Measurements from ENCODE around the gene EPOP.
"Not testable (repeated sequence)": the region's sequence is repeated elsewhere in the genome, so short reads cannot be mapped to it uniquely, and the experiment has no call there.

Gene EPOP

GRCh38 chr17:38673707-38674013, 1.1 kb downstream of the EPOP start:
- no peak for DNase-seq

GRCh38 chr17:38672788-38673706, 1.7 kb downstream of the EPOP start:
- no peak for DNase-seq

DNA sequence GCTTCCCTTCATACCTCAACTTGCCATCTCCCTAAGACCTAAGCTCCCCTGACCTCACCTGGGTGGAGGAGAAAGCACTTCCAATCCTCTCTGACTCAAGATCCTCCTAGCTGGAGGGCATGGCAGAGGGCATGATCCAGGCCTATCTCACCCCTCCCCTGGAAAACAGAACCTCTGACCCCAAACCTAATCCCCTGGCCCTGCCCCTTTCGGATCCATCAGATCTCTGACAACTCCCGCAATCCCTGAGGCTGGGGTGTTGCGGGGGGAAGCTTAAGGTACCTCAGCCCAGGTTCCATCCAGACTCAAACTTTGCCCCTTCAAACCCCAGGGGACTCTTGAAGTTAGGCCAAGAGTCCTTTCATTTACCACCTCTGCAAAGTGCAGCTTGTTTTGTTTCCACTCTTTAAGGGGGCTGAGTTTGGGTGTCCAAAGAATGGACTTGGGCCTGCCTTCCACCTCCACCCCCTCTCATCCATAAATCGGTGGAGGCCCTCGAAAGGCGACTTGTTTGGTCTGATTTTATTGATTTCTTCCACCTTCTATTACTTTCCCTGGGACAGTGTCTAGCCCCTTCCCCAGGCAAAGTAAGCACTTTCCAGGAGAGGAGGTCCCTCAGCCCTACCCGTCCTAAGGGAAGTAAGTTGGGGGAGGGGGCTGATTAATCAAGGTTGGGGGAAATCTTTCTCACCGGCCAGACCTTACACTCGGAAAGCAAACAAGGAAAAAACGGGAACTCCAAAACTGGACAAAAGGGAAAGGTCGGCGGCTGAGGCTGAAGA, 2.6 kb downstream of the EPOP start:
- DNase-seq: no peak

- no peak for DNase-seq
Observed at GRCh38 chr17:38669520-38669919, 5.2 kb downstream of the EPOP start.

GRCh38 chr17:38667787-38668122, 7.0 kb downstream of the EPOP start:
- DNase-seq: no peak

DNA sequence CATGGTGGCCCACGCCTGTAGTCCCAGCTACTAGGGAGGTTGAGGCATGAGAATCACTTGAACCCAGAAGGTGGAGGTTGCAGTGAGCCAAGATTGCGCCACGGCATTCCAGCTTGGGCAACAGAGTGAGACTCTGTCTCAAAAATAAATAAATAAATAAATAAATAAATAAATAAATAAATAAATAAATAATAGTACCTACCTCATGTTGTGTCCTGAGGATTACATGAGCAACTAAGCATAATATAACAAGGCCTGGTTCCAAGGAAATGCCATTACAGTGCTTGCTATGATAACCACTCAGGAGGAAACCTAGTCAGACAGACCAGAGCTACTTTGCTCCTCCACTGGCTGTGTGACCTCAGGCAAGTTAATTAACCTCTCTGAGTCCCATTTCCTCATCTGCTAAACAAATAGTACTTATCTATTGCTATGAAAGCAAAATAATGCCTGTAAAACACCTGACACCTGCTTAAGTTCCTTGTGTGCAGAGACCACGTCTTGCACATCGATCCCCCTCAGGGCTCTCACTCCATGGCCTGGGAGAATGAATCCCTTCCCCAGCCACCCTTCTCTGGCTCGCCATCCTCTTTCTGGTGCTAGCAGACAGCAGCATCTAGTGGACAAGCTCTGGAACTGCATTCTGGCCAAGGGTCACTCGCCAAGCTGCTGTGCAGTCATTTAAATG, 7.5 kb downstream of the EPOP start:
- peak; percentile 63 for DNase-seq

- no peak for DNase-seq
Observed at GRCh38 chr17:38663964-38664644, 10.7 kb downstream of the EPOP start.

DNA sequence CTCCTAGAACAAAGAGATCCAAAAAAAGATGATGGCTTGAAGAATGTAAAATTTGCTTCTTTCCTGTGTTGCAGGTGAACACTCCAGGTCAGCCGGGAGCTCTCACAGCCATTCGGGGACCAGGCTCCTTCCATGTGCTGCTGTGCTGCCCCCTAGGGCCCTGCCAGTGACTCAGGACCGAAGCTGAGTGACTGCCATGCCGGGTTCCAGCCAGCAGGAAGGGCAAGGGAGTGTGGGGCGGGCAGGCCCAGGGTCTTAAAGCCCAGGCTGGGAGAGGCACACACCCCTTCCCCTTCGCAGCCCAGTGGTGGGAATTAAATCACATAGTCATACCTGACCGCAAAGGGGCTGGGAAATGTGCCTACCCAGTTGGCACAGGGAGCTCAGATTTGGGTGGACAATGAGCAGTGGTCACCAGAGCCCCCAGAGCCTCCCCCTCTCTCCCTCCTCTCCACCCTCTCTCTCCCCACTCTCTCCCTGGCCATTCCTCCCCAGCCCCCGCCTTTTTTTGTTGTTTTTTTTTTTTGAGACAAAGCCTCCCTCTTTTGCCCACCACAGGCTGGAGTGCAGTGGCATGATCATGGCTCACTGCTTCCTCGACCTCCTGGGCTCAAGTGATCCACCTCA, 11.5 kb downstream of the EPOP start:
- peak; percentile 72 for DNase-seq

DNA sequence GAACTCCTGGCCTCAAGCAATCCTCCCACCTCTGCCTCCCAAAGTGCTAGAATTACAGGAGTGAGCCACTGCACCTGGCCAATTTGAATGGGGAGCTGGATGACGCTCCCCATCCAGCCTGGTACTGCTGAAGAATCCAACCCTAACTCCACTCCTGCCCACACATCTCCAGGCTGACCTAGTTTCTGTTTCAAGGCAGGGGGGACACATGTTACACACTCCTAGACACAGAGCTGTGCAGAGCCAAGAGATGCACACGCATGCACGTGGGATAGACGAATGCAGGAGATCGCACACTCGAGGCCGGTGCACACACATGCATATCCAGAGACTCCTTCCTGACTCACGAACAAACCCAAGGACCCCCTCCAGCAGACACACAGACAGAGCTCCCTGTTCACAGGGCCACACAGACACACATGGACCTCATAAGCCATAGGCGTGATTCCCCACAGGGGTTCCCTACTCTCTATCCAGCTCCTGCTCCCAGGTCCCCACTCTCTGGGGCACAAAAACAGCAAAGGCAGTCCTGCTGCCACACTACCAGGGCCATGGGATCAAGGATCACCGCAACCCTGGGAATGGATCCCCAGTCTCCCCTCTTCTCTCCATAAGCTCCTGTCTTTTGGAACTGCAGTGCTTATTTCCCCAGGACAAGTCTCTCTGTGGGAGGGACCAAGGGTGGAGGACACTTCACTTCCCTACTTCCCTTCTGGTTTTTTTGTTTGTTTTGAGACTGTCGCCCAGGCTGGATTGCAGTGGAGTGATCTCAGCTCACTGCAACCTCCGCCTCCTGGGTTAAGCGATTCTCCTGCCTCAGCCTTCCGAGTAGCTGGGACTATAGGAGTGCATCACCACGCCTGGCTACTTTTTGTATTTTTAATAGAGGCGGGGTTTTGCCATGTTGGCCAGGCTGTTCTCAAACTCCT, 14.4 kb downstream of the EPOP start:
- no peak for DNase-seq

DNA sequence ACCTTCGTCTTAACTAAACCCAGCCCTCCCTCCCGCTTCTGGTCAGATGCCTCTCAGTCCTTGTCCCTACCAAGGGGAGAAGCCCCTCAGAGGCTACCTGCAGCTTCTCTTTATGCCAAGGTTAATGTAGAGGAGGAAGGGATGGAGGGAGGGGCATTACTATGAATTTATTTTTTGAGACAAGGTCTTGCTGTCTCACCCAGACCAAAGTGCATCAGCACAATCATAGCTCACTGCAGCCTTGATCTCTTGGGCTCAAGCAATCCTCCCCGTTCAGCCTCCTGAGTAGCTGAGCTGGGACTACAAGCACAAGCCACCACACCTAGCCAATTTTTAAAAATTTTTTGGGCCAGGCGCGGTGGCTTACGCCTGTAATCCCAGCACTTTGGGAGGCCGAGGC, 15.3 kb downstream of the EPOP start:
- DNase-seq: no peak

DNA sequence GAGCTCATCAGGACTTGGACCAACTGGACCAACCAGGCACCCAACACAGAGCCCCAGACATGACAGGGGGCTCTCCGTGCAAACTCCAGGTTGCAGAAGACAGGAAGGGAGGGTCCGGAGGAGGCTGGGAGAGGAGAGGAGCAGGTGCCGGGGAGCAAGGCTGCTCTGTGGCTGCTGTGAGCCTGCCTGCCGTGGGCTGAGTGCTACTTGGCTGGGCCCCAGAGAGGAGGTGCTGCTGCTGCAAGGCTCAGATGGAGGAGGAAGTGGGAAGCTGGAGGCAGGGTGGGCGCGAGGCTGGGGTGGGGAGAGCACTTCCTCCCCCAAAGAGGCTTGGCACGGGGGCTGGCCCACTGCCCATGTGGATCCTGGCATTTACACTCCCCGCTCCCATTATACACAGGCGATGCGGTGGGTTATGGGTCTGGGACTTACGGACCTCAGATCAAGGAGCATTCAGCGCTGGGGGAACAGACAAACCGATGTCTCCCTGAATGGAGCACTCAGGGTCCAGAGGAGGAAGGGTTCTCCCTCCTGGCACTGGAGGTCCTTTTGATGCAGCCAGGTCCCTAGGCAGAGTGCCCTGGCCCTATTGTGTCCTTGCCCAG, 15.9 kb downstream of the EPOP start:
- DNase-seq: no peak

DNA sequence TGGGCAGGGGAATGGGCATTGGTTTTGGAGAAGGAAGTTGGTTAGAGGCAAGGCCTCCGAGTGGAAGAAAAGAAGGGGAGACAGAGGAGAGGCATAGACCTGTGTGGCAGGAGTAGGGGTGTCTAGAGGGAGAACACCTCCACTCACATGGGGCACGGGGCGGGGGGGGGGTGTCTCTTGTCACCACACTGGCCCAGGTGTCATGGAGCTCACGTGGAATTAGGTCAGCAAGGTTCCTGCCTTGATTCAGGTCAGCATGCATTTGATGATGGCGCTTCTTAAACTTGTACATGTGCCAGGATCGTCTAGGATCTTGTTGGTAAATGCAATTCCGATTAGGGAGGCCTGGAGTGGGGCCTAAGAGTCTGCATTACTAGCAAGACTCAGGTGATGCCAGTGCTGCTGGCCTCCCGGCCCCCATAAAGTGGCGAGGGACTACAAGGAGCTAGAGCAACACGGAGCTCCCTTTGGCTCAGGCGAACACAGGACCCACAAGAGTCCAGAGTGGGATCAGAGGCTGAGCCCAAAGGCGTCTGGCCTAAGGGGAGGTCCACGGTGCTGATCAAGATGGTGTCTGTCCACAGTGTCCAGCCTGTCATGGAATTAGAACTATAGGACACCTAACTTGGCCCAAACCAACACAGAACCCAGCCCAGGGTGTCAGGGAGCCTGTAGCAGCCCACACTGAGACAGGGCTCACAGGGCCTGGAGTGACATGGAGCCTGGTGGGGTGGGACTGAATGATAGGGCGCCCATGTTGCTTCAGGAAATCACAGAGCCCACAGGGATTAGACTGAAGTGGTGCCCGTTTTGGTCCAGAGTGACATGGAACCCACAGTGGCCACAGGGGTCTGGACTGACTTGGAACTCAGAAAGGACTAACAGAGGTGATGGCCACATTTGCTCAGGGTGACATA, 16.7 kb downstream of the EPOP start:
- DNase-seq: no peak

DNA sequence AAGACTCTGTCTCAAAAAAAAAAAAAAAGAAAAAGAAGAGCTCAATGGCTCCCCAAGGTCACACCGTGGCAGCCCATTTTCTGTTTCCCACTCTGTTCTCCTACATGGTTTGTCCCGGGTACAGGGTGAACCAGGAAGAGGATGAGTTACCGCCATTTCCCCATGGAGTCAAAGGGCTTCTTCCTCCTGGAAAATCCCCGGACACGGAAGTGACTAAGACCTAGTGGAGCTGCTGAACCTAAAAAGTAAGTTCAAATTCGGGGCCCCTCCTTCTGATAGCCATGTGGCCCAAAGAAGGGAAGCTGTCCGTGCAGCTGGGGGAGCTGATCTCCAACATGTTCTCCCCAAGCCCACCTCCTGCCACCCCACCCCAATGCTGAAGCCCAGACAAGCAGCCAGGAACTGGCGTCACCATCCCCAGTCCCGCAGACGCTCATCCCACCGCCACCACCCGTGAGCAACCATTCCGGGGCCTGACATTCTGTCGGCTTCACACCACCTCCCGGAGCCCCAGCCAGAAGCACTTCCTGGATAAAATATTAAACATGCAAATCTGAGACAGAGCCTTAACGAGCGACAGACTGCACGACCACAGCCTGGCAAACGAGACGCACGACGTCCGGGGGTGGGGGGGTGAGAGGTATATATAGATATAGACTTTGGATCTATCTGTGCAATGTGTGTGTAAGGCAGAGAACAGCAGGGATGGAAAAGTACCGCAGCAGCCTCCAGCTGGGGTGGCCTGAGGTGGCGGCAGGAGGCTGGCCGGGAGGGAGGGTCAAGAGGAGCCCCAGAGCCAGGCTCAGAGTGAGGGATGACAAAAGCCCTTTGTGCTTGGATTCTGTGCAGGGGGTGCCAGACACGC, 17.6 kb downstream of the EPOP start:
- DNase-seq: no peak

DNA sequence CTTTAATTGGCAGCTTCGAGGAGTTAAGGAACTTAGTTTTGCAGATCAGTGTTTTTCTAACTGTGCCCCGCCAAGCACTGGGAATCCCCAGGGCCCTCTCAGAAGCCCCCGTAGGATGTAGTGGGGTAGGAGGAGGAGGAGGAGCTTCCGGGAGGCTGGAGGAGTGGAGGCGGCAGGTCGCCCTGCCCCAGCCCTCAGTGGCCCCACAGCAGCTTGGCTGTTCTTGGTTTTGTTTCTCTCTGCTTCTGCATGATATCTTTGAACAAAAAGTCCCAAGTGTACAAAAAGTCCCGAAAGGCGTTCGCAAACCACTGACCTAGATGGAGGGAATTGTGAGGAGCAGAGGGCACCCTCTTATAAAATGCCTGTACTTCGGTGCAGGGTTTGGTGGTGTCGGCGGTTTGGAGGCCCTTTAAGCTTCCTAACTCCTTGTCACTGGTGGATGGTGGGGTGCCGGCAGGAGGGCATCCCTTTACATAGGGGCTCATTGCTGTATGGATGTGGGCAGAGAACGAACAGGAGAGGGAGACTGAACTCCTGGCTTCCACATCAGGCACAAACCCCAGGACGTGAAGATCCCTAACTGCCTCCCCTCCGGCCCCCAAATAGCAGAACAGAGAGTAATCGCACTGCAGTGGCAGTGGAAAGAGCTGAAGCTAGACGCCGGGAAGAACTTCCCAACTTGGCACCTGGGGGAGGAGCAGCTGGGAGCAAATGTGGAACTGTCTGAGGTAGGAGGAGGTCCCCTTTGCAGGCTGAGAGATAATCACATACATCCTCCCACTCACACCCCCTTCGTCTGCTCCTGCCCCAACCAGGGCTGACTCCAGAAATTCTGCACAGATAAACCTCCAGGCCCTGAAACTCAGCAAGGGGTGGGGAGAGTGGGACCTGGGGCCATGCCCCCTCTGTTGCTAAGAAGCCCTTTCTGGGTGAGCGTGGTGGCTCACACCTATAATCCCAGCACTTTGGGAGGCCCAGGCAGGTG, 20.1 kb downstream of the EPOP start:
- DNase-seq: no peak

- no peak for DNase-seq
Observed at GRCh38 chr17:38653679-38654078, 21.1 kb downstream of the EPOP start.

DNA sequence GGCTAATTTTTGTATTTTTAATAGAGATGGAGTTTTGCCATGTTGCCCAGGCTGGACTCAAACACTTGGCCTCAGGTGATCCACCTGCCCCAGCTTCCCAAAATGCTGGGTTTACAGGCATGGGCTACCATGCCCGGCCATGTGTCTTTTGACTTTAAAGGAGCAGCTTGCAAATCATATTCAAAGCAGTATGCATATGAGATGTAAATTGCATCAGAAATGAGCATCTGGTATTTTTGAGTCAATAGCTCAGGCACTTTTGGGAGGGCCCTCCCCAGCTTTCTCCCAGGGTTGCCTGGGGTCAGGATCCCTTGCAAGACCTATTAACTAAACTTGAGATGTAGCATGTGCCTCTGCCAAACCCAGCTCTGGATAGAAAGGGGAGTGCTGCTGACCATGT, 21.5 kb downstream of the EPOP start:
- no peak for DNase-seq

- not testable (repeated sequence) for DNase-seq
Observed at GRCh38 chr17:38650653-38651173, 24.0 kb downstream of the EPOP start.
